GM12864 (cell line): Measurements from ENCODE around the gene ADGRL4.
"Not testable (repeated sequence)": the region's sequence is repeated elsewhere in the genome, so short reads cannot be mapped to it uniquely, and the experiment has no call there.

ENCODE experiments used
- DNase-seq: peaks from one replicate; pipeline ENCODE4 v3.0.0-alpha.2; 2011; ENCODE audit warnings: low read depth
- H3K4me3 ChIP-seq: 2 replicates; pipeline ENCODE4 v1.5.1; 2011; ENCODE audit warnings: mild to moderate bottlenecking, low read depth, low read length, control low read depth
- TF ChIP-seq, protein P1 (sequence below): IDR thresholded peaks from 2 replicates; pipeline ENCODE4 v1.5.1; 2011; ENCODE audit warnings: low read depth, mild to moderate bottlenecking, moderate library complexity, low read length, control low read depth, inconsistent platforms; ENCODE audit errors: missing control alignments

ADGRL4 gene

DNA sequence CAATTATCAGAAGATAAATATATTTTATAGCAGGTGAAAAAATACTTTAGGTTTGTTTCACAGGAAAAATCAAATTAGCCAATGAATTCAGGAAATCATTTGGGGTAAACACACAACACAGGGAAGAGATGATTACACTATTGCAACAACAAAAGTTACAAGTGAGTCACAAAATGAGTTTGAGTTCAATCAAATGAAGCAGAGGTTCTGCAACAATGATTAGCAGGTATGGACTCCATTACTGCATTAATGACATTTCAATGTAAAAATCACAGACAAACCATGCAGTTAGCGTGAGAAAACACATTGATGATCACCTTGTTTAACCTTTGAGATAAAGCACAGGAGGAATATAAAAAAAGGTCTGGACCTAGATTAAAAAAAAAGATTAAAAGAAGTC lies 9.7 kb downstream of the ADGRL4 start:
- no peak overlapping the region for H3K4me3 ChIP-seq
- no peak for DNase-seq
- TF ChIP-seq, protein P1, sequence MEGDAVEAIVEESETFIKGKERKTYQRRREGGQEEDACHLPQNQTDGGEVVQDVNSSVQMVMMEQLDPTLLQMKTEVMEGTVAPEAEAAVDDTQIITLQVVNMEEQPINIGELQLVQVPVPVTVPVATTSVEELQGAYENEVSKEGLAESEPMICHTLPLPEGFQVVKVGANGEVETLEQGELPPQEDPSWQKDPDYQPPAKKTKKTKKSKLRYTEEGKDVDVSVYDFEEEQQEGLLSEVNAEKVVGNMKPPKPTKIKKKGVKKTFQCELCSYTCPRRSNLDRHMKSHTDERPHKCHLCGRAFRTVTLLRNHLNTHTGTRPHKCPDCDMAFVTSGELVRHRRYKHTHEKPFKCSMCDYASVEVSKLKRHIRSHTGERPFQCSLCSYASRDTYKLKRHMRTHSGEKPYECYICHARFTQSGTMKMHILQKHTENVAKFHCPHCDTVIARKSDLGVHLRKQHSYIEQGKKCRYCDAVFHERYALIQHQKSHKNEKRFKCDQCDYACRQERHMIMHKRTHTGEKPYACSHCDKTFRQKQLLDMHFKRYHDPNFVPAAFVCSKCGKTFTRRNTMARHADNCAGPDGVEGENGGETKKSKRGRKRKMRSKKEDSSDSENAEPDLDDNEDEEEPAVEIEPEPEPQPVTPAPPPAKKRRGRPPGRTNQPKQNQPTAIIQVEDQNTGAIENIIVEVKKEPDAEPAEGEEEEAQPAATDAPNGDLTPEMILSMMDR: no peak

DNA sequence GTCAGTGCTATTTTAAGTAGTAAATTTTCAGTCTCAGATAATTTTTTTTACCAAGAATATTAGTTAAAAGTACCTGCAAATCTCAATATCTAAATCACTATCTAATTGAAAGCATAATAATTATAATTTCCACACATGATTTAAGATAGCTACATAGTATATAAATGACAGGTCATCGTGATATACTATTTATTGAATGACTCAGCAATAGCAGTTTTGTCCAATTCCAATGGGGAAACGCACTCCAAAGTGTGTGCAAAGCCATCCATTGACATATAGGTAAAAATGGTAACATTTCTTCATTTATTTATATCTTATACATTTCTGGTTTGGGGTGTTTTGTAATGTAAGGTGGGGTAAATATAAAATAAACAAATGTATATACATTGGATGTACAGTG lies 19.5 kb downstream of the ADGRL4 start:
- H3K4me3 ChIP-seq: no peak overlapping the region
- TF ChIP-seq, protein P1: no peak
- DNase-seq: no peak

DNA sequence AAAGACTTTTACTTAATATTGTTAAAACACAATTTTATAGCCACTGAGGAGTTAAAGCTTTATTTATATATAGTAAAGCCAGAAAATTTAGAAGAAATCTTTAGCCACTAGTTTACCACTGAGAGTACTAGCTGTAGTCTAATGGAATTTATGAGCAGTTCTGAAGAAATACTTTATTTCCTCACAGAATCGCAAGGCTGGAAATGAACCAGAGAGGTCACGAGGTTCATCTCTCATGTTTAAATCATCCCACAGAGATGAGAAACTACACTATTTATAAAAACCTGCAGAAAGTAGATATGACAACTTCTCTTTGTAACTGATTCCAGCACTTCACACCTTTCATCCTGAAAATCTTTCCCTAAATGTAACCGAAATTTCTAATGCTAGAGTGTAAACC lies 26.0 kb downstream of the ADGRL4 start:
- TF ChIP-seq, protein P1: no peak
- no peak for DNase-seq
- no peak overlapping the region for H3K4me3 ChIP-seq

DNA sequence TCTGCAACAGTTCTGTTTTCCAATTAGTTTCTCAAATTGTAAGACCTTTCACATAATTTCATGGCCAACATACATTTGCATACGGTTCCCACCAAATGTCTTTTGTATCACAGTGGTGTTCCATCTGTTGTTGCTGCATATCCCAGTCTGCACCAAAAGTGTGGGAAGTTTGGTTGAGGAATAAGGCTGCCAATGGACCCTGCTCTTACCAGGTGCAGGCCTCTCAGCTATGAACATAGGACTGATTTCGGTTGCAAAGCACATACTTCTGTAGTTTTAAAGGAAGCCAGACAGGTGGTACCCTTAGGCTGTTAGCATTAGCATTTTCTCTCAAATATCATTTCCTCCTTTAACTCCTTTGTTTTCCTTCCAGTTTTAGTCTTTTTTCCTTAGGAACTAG lies 33.8 kb downstream of the ADGRL4 start:
- H3K4me3 ChIP-seq: no peak overlapping the region
- TF ChIP-seq, protein P1: no peak
- no peak for DNase-seq

DNA sequence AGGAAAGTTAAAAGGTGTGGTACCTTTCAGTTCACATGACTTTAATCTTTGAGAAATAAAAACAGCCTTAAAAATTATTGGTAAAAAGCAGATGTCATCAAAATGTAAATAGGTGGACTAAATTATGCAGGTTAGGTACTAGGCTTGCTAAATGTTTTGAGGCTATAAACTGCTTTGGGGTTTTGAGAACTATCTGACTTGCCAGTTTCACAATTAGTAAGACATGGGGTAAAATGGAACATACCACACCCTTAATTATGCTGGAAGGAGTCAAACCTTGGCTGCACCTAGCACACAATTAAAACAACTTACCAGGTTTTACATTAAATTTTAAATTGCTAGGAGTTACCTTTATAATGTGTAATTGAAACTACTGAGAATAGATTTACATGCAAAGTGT lies 39.4 kb downstream of the ADGRL4 start:
- not testable (repeated sequence) for H3K4me3 ChIP-seq

DNA sequence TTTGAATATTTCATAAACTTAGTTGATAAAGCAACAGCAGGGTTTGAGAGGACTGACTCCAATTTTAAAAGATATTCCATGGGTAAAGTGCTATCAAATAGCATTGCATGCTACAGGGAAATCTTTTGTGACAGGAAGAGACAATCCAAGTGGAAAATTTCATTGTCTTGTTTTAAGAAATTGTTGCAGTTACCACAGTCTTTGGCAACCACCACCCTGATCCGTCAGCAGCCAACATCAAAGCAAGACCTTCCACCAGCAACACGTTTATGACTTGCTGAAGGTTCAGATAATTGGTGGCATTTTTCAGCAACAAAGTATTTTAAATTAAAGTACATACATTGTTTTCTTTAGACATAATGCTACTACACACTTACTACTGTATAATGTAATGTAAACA lies 47.8 kb downstream of the ADGRL4 start:
- TF ChIP-seq, protein P1: no peak
- no peak for DNase-seq
- H3K4me3 ChIP-seq: no peak overlapping the region

More for the DNA sequence above, 39.4 kb downstream of the ADGRL4 start:
- DNase-seq: not testable (repeated sequence)

DNA sequence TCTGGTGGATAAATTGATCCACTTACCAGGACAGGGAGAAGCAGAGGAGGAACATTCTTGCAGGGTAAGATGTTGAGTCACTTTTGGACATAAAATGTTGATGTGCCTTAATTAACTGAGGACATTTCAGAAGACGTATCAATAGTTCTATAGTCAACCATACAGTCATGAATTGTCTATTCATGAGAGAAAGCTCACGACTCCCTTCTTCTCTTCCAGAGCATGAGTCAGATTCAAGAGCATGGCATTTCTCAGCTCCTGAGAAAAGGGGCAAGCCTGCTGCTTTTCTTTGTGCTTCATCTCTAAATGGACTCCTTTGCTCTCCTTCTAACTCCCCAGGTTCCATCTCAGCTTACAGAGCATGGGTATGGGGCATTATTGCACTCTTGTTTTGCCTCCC lies 55.7 kb downstream of the ADGRL4 start:
- no peak for DNase-seq
- no peak overlapping the region for H3K4me3 ChIP-seq
- TF ChIP-seq, protein P1: no peak

DNA sequence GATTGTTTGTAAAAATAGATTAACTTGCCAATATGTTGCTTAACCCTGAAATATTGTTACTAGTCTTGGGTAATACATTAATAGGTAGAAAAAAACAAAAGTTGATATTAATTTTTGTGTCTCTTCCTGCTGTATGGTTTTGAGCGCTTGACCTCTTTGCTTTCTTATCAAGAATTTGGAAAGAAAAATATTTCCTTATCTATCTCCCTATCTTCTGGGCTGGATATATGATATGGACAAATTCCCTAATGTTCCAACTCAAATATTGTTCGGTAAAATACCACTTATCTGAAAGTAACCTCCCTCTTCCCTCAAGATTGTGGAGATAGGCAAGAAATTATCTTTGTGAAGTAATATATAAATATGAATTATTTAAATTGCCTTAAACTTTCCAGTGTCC lies 57.3 kb downstream of the ADGRL4 start:
- no peak for DNase-seq
- H3K4me3 ChIP-seq: no peak overlapping the region
- TF ChIP-seq, protein P1: no peak
